Liver (tissue), 9 donors: ENCODE data around the gene PFKFB3. TPM values are rescaled to one million over a fixed set of nuclear protein-coding genes. Genes with fewer than 3 reads are reported as not detected.

Source experiments
- DNase-seq: peaks from one replicate; pipeline ENCODE4 v3.0.0-alpha.2; 2017; ENCODE audit warnings: low spot score
- H3K27ac ChIP-seq, 2 donors: one replicate each; pipeline ENCODE4 v1.7.0; 2013; ENCODE audit warnings: inconsistent platforms in 2 of 2, low read length in 2 of 2, control low read depth in 1 of 2, low read depth in 1 of 2, mild to moderate bottlenecking in 1 of 2
- H3K27me3 ChIP-seq, 4 donors: one replicate each; pipeline versions ENCODE4 v1.6.1 to v1.7.0; 2013; ENCODE audit warnings: low read length in 3 of 4, inconsistent platforms in 1 of 4, mild to moderate bottlenecking in 1 of 4, moderate library complexity in 1 of 4; ENCODE audit not compliant: control insufficient read depth in 4 of 4, insufficient read depth in 4 of 4
- H3K36me3 ChIP-seq, 4 donors: one replicate each; pipeline versions ENCODE4 v1.6.1 to v1.7.0; 2013; ENCODE audit warnings: low read length in 3 of 4, mild to moderate bottlenecking in 3 of 4, low read depth in 1 of 4, moderate library complexity in 1 of 4; ENCODE audit not compliant: control insufficient read depth in 4 of 4, insufficient read depth in 3 of 4
- H3K4me1 ChIP-seq, 4 donors: one replicate each; pipeline versions ENCODE4 v1.6.1 to v1.7.0; 2013; ENCODE audit warnings: low read length in 3 of 4, mild to moderate bottlenecking in 3 of 4, moderate library complexity in 1 of 4; ENCODE audit not compliant: control insufficient read depth in 4 of 4, insufficient read depth in 4 of 4
- H3K4me3 ChIP-seq, 3 donors: one replicate each; pipeline versions ENCODE4 v1.6.1 to v1.7.0; 2013; ENCODE audit warnings: low read length in 3 of 3, control low read depth in 1 of 3, low read depth in 1 of 3, mild to moderate bottlenecking in 1 of 3
- H3K9ac ChIP-seq, 2 donors: one replicate each; pipeline ENCODE4 v1.7.0; 2013; ENCODE audit warnings: low read length in 2 of 2, mild to moderate bottlenecking in 2 of 2, moderate library complexity in 2 of 2, control low read depth in 1 of 2, low read depth in 1 of 2
- H3K9me3 ChIP-seq, 4 donors: one replicate each; pipeline versions ENCODE4 v1.6.1 to v1.7.0; 2013; ENCODE audit warnings: low read length in 3 of 4; ENCODE audit not compliant: control insufficient read depth in 4 of 4
- ATF3 ChIP-seq: IDR thresholded peaks from 2 replicates; pipeline ENCODE4 v1.6.1; 2016; ENCODE audit warnings: antibody characterized with exemption
- EGR1 ChIP-seq, 2 donors: IDR thresholded peaks; 2 replicates each; pipeline ENCODE4 v1.6.1; 2016 to 2018; ENCODE audit warnings: antibody characterized with exemption in 2 of 2, low read depth in 2 of 2
- FOXA1 ChIP-seq: IDR thresholded peaks from 2 replicates; pipeline ENCODE4 v1.6.1; 2016; ENCODE audit warnings: antibody characterized with exemption
- FOXA2 ChIP-seq: IDR thresholded peaks from 2 replicates; pipeline ENCODE4 v1.6.1; 2016; ENCODE audit warnings: antibody characterized with exemption
- GABPA ChIP-seq, 2 donors: IDR thresholded peaks in 1 of 2; conservative IDR thresholded peaks in 1 of 2; 2 replicates each; pipeline ENCODE4 v1.6.1; 2016; ENCODE audit warnings: antibody characterized with exemption in 2 of 2, mild to moderate bottlenecking in 1 of 2, moderate library complexity in 1 of 2
- HNF4A ChIP-seq, 2 donors: conservative IDR thresholded peaks; 2 replicates each; pipeline ENCODE4 v1.6.1; 2016; ENCODE audit warnings: antibody characterized with exemption in 2 of 2, mild to moderate bottlenecking in 2 of 2
- HNF4G ChIP-seq: IDR thresholded peaks from 2 replicates; pipeline ENCODE4 v1.6.1; 2016; ENCODE audit warnings: antibody characterized with exemption
- JUND ChIP-seq, 2 donors: IDR thresholded peaks; 2 replicates each; pipeline ENCODE4 v1.6.1; 2016; ENCODE audit warnings: antibody characterized with exemption in 2 of 2
- NR2F2 ChIP-seq: IDR thresholded peaks from 2 replicates; pipeline ENCODE4 v1.6.1; 2016; ENCODE audit warnings: antibody characterized with exemption
- RAD21 ChIP-seq, 2 donors: IDR thresholded peaks; 2 replicates each; pipeline ENCODE4 v1.6.1; 2016; ENCODE audit warnings: antibody characterized with exemption in 2 of 2, mild to moderate bottlenecking in 2 of 2
- REST ChIP-seq: IDR thresholded peaks from 2 replicates; pipeline ENCODE4 v1.6.1; 2016; ENCODE audit warnings: antibody characterized with exemption, mild to moderate bottlenecking
- RXRA ChIP-seq, 2 donors: IDR thresholded peaks; 2 replicates each; pipeline ENCODE4 v1.6.1; 2017 to 2018; ENCODE audit warnings: antibody characterized with exemption in 2 of 2, mild to moderate bottlenecking in 1 of 2
- SP1 ChIP-seq: IDR thresholded peaks from 2 replicates; pipeline ENCODE4 v1.6.1; 2018; ENCODE audit warnings: antibody characterized with exemption, mild to moderate bottlenecking
- TAF1 ChIP-seq: conservative IDR thresholded peaks from 2 replicates; pipeline ENCODE4 v1.6.1; 2016; ENCODE audit warnings: antibody characterized with exemption, mild to moderate bottlenecking
- YY1 ChIP-seq: IDR thresholded peaks from 2 replicates; pipeline ENCODE4 v1.6.1; 2016; ENCODE audit warnings: antibody characterized with exemption, mild to moderate bottlenecking
- ZBTB33 ChIP-seq: IDR thresholded peaks from 2 replicates; pipeline ENCODE4 v1.6.1; 2016; ENCODE audit warnings: antibody characterized with exemption
- WGBS: extraction: QIAGEN DNeasy Blood & Tissue Kit; methylation state at CpG from one replicate; pipeline ENCODE4 v1.1.7; 2013; 5-methylcytosine and 5-hydroxymethylcytosine counted together
- polyA plus RNA-seq, 2 donors: library from polyadenylated mRNA; stranded (reverse) in 1 of 2; unstranded in 1 of 2; fragments of 200-250 nt in 1 of 2; fragments of >200 nt in 1 of 2; fragmentation: Nextera tagmentation in 1 of 2; extraction: Ambion mirVana in 1 of 2; gene quantifications; one replicate each; pipeline versions ENCODE4 v1.2.1 to v1.2.3, GENCODE V29; 2013 to 2015
- total RNA-seq, 2 donors: library from RNA; depleted of rRNA; stranded (reverse); fragments of >200 nt; gene quantifications; one replicate each; pipeline ENCODE4 v1.2.3, GENCODE V29; 2014
- TF ChIP-seq, protein P1 (sequence below): fragments of 150-350 bp; IDR thresholded peaks from 2 replicates; pipeline ENCODE4 v1.5.1; 2017; ENCODE audit warnings: improper control_type of control experiment, low read depth, low read length; ENCODE audit not compliant: missing input control
- TF ChIP-seq, protein P2 (sequence below): IDR thresholded peaks from 2 replicates; pipeline ENCODE4 v1.6.1; 2016; ENCODE audit warnings: antibody characterized with exemption
- donor health status: healthy.
- donor health status: healthy.
- donor health status: healthy.
- donor health status: healthy.
- donor health status: healthy.

Gene PFKFB3
- total and polyA plus RNA-seq, 4 donors: 1.6 to 9.1 (median 5.8) TPM

GRCh38 chr10:6280291-6280690 is 77.6 kb downstream of the PFKFB3 start:
- no peaks in the 10 kb centered on the region for H3K27me3 ChIP-seq
- 84% methylated on average over 8 of the region's 8 CpGs for WGBS
- TF ChIP-seq, protein P1, sequence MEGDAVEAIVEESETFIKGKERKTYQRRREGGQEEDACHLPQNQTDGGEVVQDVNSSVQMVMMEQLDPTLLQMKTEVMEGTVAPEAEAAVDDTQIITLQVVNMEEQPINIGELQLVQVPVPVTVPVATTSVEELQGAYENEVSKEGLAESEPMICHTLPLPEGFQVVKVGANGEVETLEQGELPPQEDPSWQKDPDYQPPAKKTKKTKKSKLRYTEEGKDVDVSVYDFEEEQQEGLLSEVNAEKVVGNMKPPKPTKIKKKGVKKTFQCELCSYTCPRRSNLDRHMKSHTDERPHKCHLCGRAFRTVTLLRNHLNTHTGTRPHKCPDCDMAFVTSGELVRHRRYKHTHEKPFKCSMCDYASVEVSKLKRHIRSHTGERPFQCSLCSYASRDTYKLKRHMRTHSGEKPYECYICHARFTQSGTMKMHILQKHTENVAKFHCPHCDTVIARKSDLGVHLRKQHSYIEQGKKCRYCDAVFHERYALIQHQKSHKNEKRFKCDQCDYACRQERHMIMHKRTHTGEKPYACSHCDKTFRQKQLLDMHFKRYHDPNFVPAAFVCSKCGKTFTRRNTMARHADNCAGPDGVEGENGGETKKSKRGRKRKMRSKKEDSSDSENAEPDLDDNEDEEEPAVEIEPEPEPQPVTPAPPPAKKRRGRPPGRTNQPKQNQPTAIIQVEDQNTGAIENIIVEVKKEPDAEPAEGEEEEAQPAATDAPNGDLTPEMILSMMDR: no peak
- TF ChIP-seq FOXA2: no peak
- no peak for TF ChIP-seq REST
- no peak for TF ChIP-seq YY1
- no peak for TF ChIP-seq RAD21 (IDR thresholded peaks at IDR 0.05)
- TF ChIP-seq, protein P2, sequence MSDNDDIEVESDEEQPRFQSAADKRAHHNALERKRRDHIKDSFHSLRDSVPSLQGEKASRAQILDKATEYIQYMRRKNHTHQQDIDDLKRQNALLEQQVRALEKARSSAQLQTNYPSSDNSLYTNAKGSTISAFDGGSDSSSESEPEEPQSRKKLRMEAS: no peak
- TF ChIP-seq ZBTB33: no peak
- no peak for TF ChIP-seq EGR1 (IDR thresholded peaks at IDR 0.05; ENCODE audit: low read depth in 2 of 2)
- no peak for TF ChIP-seq GABPA (IDR thresholded peaks at IDR 0.05 in 1 of 2, conservative IDR thresholded peaks at IDR 0.05 in 1 of 2)
- TF ChIP-seq NR2F2: no peak
- no peak for TF ChIP-seq HNF4A (conservative IDR thresholded peaks at IDR 0.05)
- no peak for TF ChIP-seq HNF4G
- TF ChIP-seq ATF3: no peak
- no peak for TF ChIP-seq SP1
- TF ChIP-seq JUND (IDR thresholded peaks at IDR 0.05): no peak
- TF ChIP-seq FOXA1: no peak
- TF ChIP-seq TAF1: no peak
- TF ChIP-seq RXRA (IDR thresholded peaks at IDR 0.05): no peak
- no peaks in the 10 kb centered on the region for H3K36me3 ChIP-seq
- H3K4me3 ChIP-seq: no peak overlapping the region
- H3K9me3 ChIP-seq: no peaks in the 10 kb centered on the region
- H3K27ac ChIP-seq: peak overlapping the region; percentile 63 to 72
- no peak overlapping the region for H3K9ac ChIP-seq
- peaks cover 5 to 24% (median 12%) of the 10 kb centered on the region in 4 donors for H3K4me1 ChIP-seq
- no peak for DNase-seq
